Measurements from ENCODE around the gene INPP5A. TPM values are rescaled to one million over a fixed set of nuclear protein-coding genes. Genes with fewer than 3 reads are reported as not detected.

Gene INPP5A
- total and polyA plus RNA-seq, 9 of the 15 experiments (the other 6 are each of a cell fraction or from before 2014, with no cell fraction given) = 0.66 to 11.6 (median 7.7) TPM

DNA sequence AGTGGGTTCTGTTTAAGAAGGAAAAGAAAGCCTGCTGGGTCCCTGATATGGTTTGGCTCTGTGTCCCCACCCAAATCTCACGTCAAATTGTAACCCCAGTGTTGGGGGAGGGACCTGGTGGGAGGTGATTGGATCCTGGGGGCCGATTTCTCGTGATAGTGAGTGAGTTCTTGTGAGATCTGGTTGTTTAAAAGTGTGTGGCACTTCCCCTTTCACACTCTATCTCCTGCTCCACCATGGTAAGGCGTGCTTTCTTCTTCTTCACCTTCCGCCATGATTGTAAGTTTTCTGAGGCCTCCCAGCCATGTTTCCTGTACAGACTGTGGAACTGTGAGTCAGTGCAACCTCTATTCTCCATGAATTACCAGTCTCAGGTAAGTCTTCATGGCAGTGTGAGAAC lies 42.6 kb downstream of the INPP5A start:
- Histone ChIP-seq H3K9me3 (replicated peaks; ENCODE audit: control insufficient read depth, insufficient read depth, low read depth, low read length) (no peaks in the 10 kb centered on the region), H3K9ac (ENCODE audit: insufficient read depth in 1 of 2, low read depth in 2 of 2, low read length in 2 of 2) (no peak overlapping the region), H4K20me1 (replicated peaks; ENCODE audit: control insufficient read depth, insufficient read depth, low read length) (peaks cover 4% of the 10 kb centered on the region; the same call in 1 of the 2 replicates), H3K27me3 (ENCODE audit: control insufficient read depth in 2 of 2, insufficient read depth in 2 of 2, low read length in 2 of 2) (no peaks in the 10 kb centered on the region), H3K27ac (ENCODE audit: extremely low read depth, low read depth, low read length) (no peak overlapping the region), H3K79me2 (ENCODE audit: control insufficient read depth, insufficient read depth, low read length) (no peaks in the 10 kb centered on the region; the same call in 2 of the 3 replicates), H3K4me3 (no peak overlapping the region), H3K4me1 (replicated peaks in 1 of 2; ENCODE audit: control insufficient read depth in 2 of 2, insufficient read depth in 2 of 2, low read length in 2 of 2) (peaks cover 8 to 29% of the 10 kb centered on the region in 2 experiments; a peak in 4 of 5 replicates), H2AFZ (ENCODE audit: low read depth, low read length) (no peak overlapping the region), H3K4me2 (ENCODE audit: insufficient read depth, low read length) (no peak overlapping the region), H3K36me3 (ENCODE audit: control insufficient read depth, insufficient read depth, low read length) (no peaks in the 10 kb centered on the region), H3K9me1 (ENCODE audit: control insufficient read depth, insufficient read depth, low read length) (no peaks in the 10 kb centered on the region)
- in situ Hi-C loops (cut with MboI) = no loop called here
- FAIRE-seq (no peak), DNase-seq (ENCODE audit: extremely low read depth in 1 of 4, low spot score in 3 of 4) (peak in 1 of 4 experiments; percentile 15), ATAC-seq (no peak)
- TF ChIP-seq CHD2 (IDR thresholded peaks at IDR 0.05; ENCODE audit: low read depth, low read length) (0 out of 2 replicates have a peak, but pooled peaks have one; percentile 46), MAFK (IDR thresholded peaks at IDR 0.05; ENCODE audit: low read length) (no peak), SPI1 (IDR thresholded peaks at IDR 0.05; ENCODE audit: borderline replicate concordance, low read depth, low read length) (peak; percentile 72; the same call in 1 of the 2 replicates)
- POLR2A ChIA-PET = no interaction called here
- 92% methylated on average over 2 of the region's 5 CpGs for WGBS (ENCODE audit: insufficient coverage, low coverage, missing lambda C conversion rate)
- CTCF ChIA-PET (ENCODE audit: low intra/inter-chr PET ratio) = no interaction called here
- no TSS peak for BruUV-seq (replicated peaks)
- intact Hi-C loops (cut with micrococcal nuclease) = no loop called here

GRCh38 chr10:132580617-132581016 lies 43.0 kb downstream of the INPP5A start:
- WGBS (ENCODE audit: insufficient coverage, low coverage, missing lambda C conversion rate) = 0% methylated on average over 1 of the region's 1 CpG
- CTCF ChIA-PET (ENCODE audit: low intra/inter-chr PET ratio) = no interaction called here
- FAIRE-seq = no peak
- intact Hi-C loops (cut with micrococcal nuclease) (no loop called here), in situ Hi-C loops (cut with MboI) (no loop called here)
- peaks cover 4% of the 10 kb centered on the region; the same call in 1 of the 2 replicates for H4K20me1 ChIP-seq (replicated peaks; ENCODE audit: control insufficient read depth, insufficient read depth, low read length)
- no peaks in the 10 kb centered on the region for H3K9me3 ChIP-seq (replicated peaks; ENCODE audit: control insufficient read depth, insufficient read depth, low read depth, low read length)
- no peak overlapping the region for H3K4me3 ChIP-seq
- no peak for ATAC-seq
- no peak for DNase-seq (ENCODE audit: extremely low read depth in 1 of 4, low spot score in 3 of 4)
- H3K27me3 ChIP-seq (ENCODE audit: control insufficient read depth in 2 of 2, insufficient read depth in 2 of 2, low read length in 2 of 2) = no peaks in the 10 kb centered on the region
- H3K9ac ChIP-seq (ENCODE audit: insufficient read depth in 1 of 2, low read depth in 2 of 2, low read length in 2 of 2) = no peak overlapping the region
- H3K9me1 ChIP-seq (ENCODE audit: control insufficient read depth, insufficient read depth, low read length) = no peaks in the 10 kb centered on the region
- H2AFZ ChIP-seq (ENCODE audit: low read depth, low read length) = no peak overlapping the region
- no peak overlapping the region for H3K27ac ChIP-seq (ENCODE audit: extremely low read depth, low read depth, low read length)
- no TSS peak for BruUV-seq (replicated peaks)
- POLR2A ChIA-PET = no interaction called here
- H3K4me1 ChIP-seq (replicated peaks in 1 of 2; ENCODE audit: control insufficient read depth in 2 of 2, insufficient read depth in 2 of 2, low read length in 2 of 2) = peaks cover 6 to 26% of the 10 kb centered on the region in 2 experiments; a peak in 4 of 5 replicates
- peak; percentile 96 for TF ChIP-seq MAFK (IDR thresholded peaks at IDR 0.05; ENCODE audit: low read length)
- TF ChIP-seq, protein P1, sequence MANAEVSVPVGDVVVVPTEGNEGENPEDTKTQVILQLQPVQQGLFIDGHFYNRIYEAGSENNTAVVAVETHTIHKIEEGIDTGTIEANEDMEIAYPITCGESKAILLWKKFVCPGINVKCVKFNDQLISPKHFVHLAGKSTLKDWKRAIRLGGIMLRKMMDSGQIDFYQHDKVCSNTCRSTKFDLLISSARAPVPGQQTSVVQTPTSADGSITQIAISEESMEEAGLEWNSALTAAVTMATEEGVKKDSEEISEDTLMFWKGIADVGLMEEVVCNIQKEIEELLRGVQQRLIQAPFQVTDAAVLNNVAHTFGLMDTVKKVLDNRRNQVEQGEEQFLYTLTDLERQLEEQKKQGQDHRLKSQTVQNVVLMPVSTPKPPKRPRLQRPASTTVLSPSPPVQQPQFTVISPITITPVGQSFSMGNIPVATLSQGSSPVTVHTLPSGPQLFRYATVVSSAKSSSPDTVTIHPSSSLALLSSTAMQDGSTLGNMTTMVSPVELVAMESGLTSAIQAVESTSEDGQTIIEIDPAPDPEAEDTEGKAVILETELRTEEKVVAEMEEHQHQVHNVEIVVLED (CRISPR knock-in tag; IDR thresholded peaks at IDR 0.05) = no peak
- TF ChIP-seq MAFG (tag; conservative IDR thresholded peaks at IDR 0.05) = peak; percentile 69
- peak; percentile 81 for TF ChIP-seq C11orf30 (IDR thresholded peaks at IDR 0.05; ENCODE audit: low read depth)
- TF ChIP-seq MXI1 (IDR thresholded peaks at IDR 0.05; ENCODE audit: low read depth, low read length) = no peak
- TF ChIP-seq MAFF (IDR thresholded peaks at IDR 0.05; ENCODE audit: low read length) = peak; percentile 93
- TF ChIP-seq ZNF316 (IDR thresholded peaks at IDR 0.05) = peak; percentile 91
- no peaks in the 10 kb centered on the region for H3K36me3 ChIP-seq (ENCODE audit: control insufficient read depth, insufficient read depth, low read length)
- H3K4me2 ChIP-seq (ENCODE audit: insufficient read depth, low read length) = no peak overlapping the region
- no peaks in the 10 kb centered on the region; the same call in 2 of the 3 replicates for H3K79me2 ChIP-seq (ENCODE audit: control insufficient read depth, insufficient read depth, low read length)

Data from K562 (cell line).